ENCODE results near the gene PPP1CC.
A peak's percentile ranks its signal among the peaks of the same experiment; 100 is the strongest.

PPP1CC gene

GRCh38 chr12:110687396-110688169 is 55.1 kb downstream of the PPP1CC start:
- DNase-seq (ENCODE audit: low read depth in 3 of 3): no peak

- DNase-seq (ENCODE audit: low read depth in 3 of 3): no peak
Measured at GRCh38 chr12:110686294-110686903, 56.3 kb downstream of the PPP1CC start.

- no peak for DNase-seq (ENCODE audit: low read depth in 3 of 3)
Measured at GRCh38 chr12:110684312-110684836, 58.3 kb downstream of the PPP1CC start.

GRCh38 chr12:110683888-110684287 is 58.8 kb downstream of the PPP1CC start:
- DNase-seq (ENCODE audit: low read depth in 3 of 3): no peak

GRCh38 chr12:110680032-110680431 is 62.7 kb downstream of the PPP1CC start:
- no peak for DNase-seq (ENCODE audit: low read depth in 3 of 3)

- no peak for DNase-seq (ENCODE audit: low read depth in 3 of 3)
Measured at GRCh38 chr12:110679201-110679600, 63.5 kb downstream of the PPP1CC start.

- DNase-seq (ENCODE audit: low read depth in 3 of 3): no peak
Measured at GRCh38 chr12:110677982-110678381, 64.7 kb downstream of the PPP1CC start.

GRCh38 chr12:110677206-110677911 is 65.3 kb downstream of the PPP1CC start:
- no peak for DNase-seq (ENCODE audit: low read depth in 3 of 3)

GRCh38 chr12:110676171-110676570 is 66.5 kb downstream of the PPP1CC start:
- no peak for DNase-seq (ENCODE audit: low read depth in 3 of 3)

- DNase-seq (ENCODE audit: low read depth in 3 of 3): peak in 2 of 3 experiments; percentile 28 to 33
Measured at GRCh38 chr12:110670161-110670701, 72.5 kb downstream of the PPP1CC start.
